GM06990 (cell line): ENCODE measurements around the gene CDK9.

Experiments
- DNase-seq: peaks from one replicate; pipeline ENCODE4 v3.0.0-alpha.2; 2011; ENCODE audit not compliant: insufficient read length; ENCODE audit errors: extremely low read depth
- H3K27me3 ChIP-seq: replicated peaks from 2 replicates; pipeline ENCODE4 v1.6.0; 2011; ENCODE audit warnings: low read length; ENCODE audit not compliant: control insufficient read depth, insufficient read depth
- H3K36me3 ChIP-seq: 2 replicates; pipeline ENCODE4 v1.5.1; 2011; ENCODE audit warnings: low read length; ENCODE audit not compliant: control insufficient read depth, insufficient read depth
- H3K4me3 ChIP-seq: replicated peaks from 2 replicates; pipeline ENCODE4 v1.5.1; 2011; ENCODE audit warnings: low read depth, mild to moderate bottlenecking, control low read depth, low read length
- TF ChIP-seq, protein P1 (sequence below): IDR thresholded peaks from 2 replicates; pipeline ENCODE4 v1.5.1; 2011; ENCODE audit warnings: low read length, control low read depth, mild to moderate bottlenecking, inconsistent platforms; ENCODE audit not compliant: insufficient read depth, poor library complexity, severe bottlenecking

CDK9 gene

DNA sequence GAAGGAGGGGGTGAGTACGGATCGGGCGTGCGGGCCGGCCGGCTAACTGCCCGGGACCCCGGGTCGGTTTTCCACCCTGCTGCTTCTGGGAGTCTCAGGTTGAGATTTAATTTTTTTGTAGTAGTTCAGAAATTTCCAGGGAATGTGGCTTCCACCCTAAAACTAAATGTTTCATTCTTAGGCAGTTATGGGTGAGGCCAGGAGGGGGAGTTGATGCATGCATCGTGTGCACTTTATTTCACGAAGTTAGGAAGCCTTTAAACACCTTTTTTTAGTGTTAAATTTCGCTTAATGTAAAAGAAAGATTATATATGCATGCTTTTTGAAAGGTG is 905 bp downstream of the CDK9 start:
- H3K27me3 ChIP-seq = no peaks in the 10 kb centered on the region
- peaks cover 34% of the 10 kb centered on the region for H3K36me3 ChIP-seq
- peak overlapping the region; percentile 89 for H3K4me3 ChIP-seq
- TF ChIP-seq, protein P1, sequence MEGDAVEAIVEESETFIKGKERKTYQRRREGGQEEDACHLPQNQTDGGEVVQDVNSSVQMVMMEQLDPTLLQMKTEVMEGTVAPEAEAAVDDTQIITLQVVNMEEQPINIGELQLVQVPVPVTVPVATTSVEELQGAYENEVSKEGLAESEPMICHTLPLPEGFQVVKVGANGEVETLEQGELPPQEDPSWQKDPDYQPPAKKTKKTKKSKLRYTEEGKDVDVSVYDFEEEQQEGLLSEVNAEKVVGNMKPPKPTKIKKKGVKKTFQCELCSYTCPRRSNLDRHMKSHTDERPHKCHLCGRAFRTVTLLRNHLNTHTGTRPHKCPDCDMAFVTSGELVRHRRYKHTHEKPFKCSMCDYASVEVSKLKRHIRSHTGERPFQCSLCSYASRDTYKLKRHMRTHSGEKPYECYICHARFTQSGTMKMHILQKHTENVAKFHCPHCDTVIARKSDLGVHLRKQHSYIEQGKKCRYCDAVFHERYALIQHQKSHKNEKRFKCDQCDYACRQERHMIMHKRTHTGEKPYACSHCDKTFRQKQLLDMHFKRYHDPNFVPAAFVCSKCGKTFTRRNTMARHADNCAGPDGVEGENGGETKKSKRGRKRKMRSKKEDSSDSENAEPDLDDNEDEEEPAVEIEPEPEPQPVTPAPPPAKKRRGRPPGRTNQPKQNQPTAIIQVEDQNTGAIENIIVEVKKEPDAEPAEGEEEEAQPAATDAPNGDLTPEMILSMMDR = peak; percentile 33
- no peak for DNase-seq

GRCh38 chr9:127788337-127789011 is 2.6 kb downstream of the CDK9 start:
- Histone ChIP-seq H3K27me3 (no peaks in the 10 kb centered on the region), H3K4me3 (no peak overlapping the region), H3K36me3 (peaks cover 35% of the 10 kb centered on the region)
- TF ChIP-seq, protein P1 = no peak
- DNase-seq = no peak

DNA sequence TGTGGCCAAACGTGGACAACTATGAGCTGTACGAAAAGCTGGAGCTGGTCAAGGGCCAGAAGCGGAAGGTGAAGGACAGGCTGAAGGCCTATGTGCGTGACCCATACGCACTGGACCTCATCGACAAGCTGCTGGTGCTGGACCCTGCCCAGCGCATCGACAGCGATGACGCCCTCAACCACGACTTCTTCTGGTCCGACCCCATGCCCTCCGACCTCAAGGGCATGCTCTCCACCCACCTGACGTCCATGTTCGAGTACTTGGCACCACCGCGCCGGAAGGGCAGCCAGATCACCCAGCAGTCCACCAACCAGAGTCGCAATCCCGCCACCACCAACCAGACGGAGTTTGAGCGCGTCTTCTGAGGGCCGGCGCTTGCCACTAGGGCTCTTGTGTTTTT is 3.3 kb downstream of the CDK9 start:
- H3K4me3 ChIP-seq = no peak overlapping the region
- peaks cover 35% of the 10 kb centered on the region for H3K36me3 ChIP-seq
- no peak for DNase-seq
- TF ChIP-seq, protein P1 = no peak
- no peaks in the 10 kb centered on the region for H3K27me3 ChIP-seq

- Histone ChIP-seq H3K4me3 (no peak overlapping the region), H3K36me3 (peaks cover 35% of the 10 kb centered on the region), H3K27me3 (no peaks in the 10 kb centered on the region)
- TF ChIP-seq, protein P1 = no peak
- DNase-seq = no peak
Observed at GRCh38 chr9:127790094-127790855, 4.4 kb downstream of the CDK9 start.

DNA sequence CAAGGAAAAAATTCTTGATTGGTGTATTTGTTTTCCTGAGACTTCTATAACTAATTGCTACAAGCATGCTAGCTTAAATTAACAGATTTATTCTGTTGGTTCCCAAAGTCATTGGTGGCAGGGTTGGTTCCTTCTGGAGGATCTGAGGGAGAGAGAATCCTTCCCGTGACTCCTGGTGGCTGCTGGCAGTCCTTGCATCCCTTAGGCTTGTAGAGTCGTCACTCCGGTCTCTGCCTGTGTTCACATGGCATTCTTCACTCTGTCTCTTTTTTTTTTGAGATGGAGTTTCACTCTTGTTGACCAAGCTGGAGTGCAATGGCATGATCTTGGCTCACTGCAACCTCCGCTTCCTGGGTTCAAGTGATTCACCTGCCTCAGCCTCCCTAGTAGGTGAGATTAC is 5.3 kb downstream of the CDK9 start:
- TF ChIP-seq, protein P1 = no peak
- peaks cover 35% of the 10 kb centered on the region for H3K36me3 ChIP-seq
- no peak for DNase-seq

More for the DNA sequence above, 5.3 kb downstream of the CDK9 start:
- no peaks in the 10 kb centered on the region for H3K27me3 ChIP-seq
- no peak overlapping the region for H3K4me3 ChIP-seq
